ENCODE measurements around the gene MAPK1.
"Not testable (repeated sequence)": the region's sequence is repeated elsewhere in the genome, so short reads cannot be mapped to it uniquely, and the experiment has no call there.

The MAPK1 gene

DNA sequence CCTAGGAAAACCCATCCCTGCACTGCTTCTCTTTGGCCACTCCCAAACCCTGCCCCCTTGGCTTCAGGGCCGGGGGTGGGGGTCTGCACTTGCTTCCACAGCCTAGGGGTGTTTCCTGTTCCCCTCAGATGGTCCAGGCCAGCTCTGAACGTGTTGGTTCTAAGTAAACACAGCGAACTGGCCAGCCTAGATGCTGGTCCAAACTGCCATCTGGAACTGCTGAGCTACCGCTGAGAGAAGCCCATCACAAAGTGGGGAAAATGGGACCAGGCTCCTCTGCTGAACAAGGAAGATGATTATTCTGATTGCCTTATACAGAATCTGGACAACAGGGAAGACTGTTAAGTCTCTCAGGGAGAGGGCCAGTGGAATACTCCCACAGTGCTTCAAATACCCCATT, 108.4 kb downstream of the MAPK1 start:
- FAIRE-seq (no peak), DNase-seq (ENCODE audit: low spot score) (no peak)

DNA sequence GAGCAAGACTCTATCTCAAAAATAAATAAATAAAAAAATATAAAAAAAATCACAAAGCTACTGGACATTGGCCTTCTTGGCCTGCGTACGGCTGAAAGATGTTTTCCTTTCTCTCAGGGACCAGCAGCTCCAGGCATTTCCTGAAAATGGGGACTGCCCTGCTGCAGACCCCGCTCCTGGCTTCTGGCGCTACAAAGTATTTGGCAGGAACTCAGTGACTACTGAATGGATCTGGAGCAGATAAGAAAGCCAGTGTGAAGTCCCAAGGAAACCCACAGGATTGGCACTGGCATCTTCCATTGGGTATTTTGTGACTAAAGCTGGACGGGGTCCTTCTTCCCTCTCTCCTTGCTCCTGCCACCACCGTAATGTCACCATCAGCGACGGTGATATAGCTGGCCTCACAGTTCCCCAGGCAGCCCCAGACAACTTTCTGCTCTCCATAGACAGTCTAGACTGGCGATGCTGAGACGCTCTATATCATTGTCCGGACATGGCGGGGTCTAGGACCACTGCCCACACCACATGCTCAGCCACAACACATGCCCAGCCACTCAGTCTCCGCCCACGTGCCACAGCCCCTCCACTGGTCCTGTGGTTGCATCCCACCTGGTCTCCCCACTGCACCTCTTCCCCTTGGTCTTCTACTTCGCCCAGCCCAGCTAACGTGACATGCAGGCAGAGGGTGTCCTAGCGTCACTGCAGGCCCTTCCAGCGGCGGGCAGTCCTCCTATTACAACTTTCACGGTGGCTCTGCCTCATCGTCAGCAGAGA, 109.2 kb downstream of the MAPK1 start:
- DNase-seq (ENCODE audit: low spot score) (no peak), FAIRE-seq (no peak)

DNA sequence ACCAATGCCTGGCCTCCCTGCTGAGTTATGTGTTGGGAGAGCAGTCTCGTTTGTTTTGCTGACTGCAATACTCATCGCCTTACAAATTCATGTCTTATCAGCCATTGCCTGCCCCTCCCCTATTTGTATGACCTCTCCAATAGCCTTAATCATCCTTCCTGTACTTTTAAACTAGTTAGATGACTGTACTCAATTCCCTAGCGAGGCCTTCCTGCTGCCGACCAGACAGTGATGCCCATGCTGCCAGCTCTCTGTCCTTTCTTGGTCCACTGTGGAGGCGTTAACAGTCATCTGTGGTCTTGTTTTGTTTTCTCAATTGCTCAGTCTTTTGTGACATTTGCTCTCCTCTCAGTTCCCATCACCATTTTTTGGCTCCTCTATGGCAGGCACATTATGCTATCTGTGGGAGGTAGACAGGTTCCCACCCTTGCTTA, 111.6 kb downstream of the MAPK1 start:
- FAIRE-seq = no peak
- DNase-seq (ENCODE audit: low spot score) = peak; percentile 20

DNA sequence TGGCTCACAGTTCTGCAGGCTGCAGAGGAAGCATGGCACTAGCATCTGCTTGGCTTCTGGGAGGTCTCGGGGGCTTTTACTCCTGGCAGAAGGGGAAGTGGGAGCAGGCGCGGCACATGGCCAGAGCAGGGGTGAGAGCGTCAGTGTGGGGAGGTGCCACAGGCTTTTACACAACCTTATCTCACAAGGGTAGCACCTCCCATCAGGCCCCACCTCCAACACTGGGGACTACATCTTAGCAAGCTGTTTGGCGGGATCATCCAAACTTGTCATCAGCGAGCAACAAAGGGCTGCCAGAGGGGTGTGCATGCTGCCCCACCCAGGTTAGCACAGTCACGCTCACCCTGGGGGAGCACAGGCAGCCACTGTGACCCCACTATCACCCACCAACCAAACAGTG, 112.9 kb downstream of the MAPK1 start:
- FAIRE-seq (no peak), DNase-seq (ENCODE audit: low spot score) (no peak)

DNA sequence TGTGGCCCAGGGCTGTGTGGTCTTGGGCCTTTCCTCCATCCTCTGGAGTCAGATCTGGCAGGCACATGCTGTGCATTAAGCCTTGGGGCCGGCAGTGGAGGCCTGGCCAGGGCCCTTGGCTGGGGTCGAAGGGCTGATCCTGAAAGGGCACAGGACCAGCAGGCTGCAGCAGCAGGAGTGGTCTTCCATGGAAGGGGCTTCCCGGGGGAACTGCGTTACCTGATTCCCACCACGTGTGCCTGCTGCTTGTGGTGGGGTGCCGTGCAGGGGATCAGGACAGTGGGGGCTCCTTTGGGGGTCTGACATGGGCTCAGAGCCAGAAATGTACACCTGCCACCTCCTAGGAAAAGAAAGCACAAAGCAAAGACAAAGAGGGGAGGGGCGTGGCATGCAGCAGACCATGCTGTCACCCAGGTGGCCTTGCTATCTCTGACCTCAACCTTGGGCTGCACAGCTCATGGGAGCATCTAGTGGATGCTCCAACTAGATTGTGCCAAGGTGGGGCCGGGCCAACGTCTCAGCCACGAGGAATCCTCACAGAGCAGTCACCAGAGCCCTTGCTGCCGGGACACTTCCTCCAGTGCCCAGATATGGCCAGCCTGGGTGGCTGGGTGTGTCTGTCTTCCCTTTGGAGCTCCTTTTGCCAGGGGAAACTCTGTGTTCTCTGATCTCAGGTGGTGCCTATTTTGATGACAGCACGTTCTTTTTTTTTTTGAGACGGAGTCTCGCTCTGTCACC, 113.9 kb downstream of the MAPK1 start:
- DNase-seq (ENCODE audit: low spot score) (no peak), FAIRE-seq (no peak)

DNA sequence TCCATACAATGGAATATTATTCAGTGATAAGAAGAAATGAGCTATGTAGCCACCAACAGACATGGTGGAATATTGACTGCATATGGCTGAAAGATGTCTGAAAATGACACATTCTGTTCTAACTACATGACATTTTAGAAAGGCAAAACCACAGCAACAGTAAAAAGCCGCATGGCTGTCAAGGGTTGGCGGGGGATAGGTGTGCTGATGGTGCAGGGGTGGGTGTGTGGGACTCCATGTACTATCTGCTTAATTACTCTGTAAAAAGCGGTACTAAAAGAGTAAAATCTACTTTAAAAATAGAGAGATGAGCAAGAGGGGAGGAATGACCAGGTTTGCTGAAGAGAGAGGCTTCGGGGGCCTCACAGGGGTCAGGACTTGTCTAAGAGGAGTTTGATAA, 115.2 kb downstream of the MAPK1 start:
- FAIRE-seq (no peak), DNase-seq (ENCODE audit: low spot score) (no peak)

DNA sequence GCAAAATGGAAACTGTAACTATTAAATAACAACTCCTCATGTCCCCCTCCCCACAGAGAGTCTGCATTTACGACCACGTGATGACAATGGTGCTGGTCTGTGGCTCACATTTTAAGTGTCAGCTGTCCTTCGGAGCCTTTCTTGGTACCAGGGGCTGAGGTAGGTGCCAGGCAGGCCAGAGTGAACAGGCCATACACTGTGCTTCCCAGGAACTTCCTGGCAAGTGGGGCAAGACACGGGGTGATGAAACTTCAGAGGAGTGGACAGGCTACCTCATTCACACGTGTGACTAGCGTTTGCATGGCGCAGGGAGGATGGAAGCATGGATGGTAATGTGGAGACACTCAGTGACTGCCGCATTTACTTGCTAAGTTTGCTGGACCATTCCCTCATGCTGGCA, 121.5 kb downstream of the MAPK1 start:
- no peak for FAIRE-seq
- DNase-seq (ENCODE audit: low spot score) = no peak

DNA sequence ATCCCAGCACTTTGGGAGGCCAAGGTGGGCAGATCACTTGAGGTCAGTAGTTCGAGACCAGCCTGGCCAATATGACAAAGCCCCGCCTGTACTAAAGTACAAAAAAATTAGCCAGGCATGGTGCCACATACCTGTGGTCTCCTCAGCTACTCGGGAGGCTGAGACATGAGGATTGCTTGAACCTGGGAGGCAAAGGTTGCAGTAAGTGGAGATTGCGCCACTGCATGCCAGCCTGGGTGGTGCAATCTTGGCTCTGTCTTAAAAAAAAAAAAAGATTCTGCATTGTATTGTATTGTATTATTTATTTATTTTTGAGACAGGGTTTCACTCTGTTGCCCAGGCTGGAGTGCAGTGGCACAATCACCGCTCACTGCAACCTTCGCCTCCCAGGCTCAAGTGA, 122.5 kb downstream of the MAPK1 start:
- not testable (repeated sequence) for FAIRE-seq; DNase-seq (ENCODE audit: low spot score)

DNA sequence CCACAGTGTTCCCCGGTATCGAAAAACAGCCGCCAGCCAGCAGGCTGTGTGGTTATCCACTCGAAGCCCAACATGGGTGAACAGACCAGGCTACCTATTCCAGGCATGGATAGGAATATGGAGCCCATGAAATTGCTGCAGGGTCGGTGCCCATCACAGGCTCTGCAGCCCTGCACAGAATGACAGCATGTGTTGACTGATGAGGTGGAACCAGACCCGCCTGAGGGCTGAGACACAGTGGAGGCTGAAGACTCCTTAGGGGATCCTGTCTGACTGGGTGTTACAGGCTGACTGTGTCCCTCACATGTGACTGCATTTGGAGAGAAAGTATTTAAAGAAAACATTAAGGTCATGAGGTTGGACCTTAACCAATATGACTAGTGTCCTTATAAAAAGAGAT, 125.7 kb downstream of the MAPK1 start:
- FAIRE-seq (no peak), DNase-seq (ENCODE audit: low spot score) (no peak)

DNA sequence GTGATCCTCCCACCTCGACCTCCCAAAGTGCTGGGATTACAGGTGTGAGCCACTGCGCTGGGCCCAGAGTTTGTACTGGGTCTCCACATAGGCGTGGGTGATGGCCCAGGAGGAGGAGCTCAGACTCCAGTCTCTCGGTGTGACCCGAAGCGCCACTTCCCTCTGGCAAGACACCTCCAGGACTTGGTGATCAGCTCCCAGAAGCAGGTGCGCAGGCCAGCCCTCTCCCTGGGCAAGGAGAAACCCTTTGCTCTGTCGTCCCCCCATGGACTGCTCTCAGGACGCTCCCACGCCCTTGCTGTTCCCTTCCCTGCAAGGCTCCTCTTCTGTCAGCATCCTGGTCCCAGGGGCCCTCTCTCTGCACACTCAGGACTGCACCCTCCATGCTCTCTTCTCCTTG, 126.4 kb downstream of the MAPK1 start:
- FAIRE-seq (no peak), DNase-seq (ENCODE audit: low spot score) (no peak)

DNA sequence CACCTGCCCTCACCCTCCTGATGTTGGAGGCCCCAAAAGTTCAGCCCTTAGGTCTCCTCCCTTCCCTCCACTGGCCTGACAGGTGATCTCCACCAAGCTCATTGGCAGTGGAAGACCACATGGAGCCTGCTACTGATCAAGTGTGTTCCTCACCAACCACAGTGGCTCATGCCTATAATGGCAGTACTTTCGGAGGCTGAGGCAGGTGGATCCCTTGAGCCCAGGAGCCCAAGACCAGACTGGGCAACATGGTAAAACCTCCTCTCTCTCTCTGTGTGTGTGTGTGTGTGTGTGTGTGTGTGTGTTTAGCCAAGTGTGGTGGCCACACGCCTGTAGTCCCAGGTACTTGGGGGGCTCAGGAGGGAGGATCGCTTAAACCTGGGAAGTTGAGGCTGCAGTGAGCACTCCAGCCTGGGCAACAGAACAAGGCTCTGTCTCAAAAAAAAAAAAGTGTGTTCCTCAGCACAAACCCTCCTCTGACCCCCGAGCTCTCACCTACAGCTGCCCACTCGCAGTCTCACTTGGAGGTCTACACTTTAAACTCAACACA, 127.5 kb downstream of the MAPK1 start:
- no peak for FAIRE-seq
- no peak for DNase-seq (ENCODE audit: low spot score)

DNA sequence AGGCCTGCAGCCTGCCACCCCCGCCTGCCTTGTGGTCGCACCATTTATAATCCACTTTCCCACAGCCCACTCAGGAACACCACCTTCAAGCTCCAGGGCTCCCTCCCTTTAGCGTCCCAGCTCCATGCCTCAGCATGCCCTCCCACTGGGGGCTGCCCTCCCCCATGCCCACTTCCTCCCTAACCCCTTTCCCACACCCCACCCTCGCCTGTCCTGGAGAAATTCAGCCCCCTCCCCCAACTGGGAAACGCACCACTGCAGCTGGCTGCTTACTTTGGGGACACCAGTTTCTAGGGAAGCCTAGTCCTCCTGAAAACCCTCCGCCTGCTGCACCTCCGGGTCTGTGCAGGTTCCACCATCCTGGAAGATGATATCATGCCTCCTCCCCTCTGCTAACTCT, 128.5 kb downstream of the MAPK1 start:
- no peak for FAIRE-seq

DNA sequence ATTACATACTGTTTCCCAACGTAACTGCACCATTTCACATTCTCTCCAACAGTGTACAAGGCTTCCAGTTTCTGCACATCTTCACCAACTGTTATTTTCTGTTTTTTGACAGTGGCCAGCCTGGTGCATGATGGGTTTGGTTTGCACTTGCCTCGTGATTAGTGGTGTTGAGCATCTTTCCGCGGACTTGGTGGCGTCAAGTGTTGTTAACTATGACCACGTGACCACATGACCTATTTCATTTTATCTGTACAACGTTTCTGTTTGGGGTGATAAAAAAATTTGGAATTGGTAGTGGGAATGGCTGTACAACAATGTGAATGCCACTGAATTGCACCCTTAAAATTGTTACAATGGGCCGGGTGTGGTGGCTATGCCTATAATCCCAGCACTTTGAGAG, 129.4 kb downstream of the MAPK1 start:
- no peak for DNase-seq (ENCODE audit: low spot score)
- no peak for FAIRE-seq

More for the DNA sequence above, 128.5 kb downstream of the MAPK1 start:
- no peak for DNase-seq (ENCODE audit: low spot score)

DNA sequence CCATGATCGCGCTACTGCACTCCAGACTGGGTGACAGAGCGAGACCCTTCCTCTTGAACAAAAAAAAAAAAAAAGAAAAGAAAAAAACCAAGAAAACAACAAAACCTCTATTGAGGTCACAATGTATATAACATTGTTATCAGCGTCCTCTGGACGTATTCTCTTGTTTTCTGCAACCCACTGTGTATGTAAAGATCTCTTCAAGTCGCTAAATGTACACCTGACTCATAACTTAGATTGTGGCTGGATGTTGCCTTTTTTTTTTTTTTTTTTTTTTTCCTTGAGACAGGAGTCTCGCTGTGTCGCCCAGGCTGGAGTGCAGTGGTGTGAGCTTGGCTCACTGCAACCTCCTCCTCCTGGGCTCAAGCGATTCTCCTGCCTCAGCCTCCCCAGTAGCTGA, 130.5 kb downstream of the MAPK1 start:
- FAIRE-seq (no peak), DNase-seq (ENCODE audit: low spot score) (no peak)

DNA sequence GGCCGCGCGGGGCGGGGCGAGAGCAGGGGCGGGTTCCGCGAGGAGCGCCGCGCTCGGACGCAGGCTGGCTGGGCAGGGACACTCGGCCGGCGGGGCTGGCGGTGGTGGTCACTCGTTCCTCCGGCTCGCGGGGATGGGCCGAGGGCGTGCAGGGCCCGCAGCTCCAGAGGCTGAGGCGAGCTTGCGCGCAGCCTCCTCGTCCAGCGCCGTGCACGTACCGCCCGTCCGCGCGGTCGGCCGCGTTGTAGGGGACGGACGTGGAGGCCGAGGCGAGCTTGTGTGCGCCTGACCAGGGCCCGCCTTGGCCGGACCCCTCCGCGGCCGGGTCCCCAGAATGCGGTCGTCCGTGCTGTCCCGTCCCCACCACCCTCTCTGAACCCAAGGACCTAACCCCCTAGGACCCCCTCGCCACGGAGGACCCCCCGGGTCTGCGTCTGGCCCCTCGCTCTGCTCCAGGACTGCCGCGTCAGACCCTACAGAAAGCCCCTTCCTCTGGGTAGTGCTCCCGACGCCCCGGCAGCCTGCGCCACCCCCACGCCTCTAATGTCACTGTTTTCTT, 131.3 kb downstream of the MAPK1 start:
- DNase-seq (ENCODE audit: low spot score) = no peak
- FAIRE-seq = no peak

DNA sequence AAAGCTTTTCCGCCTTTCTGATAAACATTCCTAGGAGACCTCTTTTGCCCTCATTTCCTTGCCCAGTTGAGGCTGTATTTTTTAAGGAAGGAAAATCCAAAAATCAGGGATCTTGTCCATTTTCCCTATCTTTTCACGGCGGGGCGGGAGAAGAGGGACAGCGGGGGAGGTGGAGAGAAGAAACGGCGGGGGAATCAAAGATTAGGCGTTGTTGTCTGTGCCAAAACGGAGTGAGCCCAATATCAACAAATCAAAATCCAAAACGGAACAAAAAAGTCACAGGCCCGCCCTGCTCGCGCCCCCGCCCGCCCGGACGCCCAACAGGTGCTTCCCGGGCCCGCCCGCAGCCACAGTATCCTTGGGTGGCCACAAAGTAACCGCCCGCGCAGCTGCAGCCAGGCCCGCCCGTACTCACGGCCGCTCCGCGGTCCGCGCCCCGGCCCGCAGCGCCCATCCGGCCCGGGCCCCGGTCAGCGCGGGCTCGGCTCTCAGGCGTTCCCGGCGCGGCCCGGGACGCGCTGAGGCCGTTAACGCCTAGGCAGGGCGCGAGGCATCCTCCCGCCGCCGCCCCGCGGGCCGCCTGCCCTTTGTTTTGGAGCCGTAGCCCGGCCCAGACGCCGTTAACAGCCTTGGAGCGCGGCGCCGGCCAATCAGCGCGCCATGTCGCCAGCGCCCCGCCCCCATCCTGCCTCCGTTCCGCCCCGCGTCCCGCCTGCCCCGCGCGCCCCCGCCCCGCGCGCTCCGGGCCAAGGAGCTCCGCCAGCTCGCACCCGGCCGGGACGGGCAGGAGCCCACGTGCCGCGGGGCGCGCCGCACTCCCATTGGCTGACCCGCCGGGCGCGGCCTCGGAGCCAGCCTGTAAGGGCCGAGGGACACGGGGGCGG, 132.0 kb downstream of the MAPK1 start, which contains the start of gene YPEL1:
Gene YPEL1 (minus strand): TSS at position 595 of the 884 bp plus-strand sequence. CDS start 25,050 bp downstream, outside the sequence.
- DNase-seq (ENCODE audit: low spot score) (peak; percentile 73), FAIRE-seq (no peak)

DNA sequence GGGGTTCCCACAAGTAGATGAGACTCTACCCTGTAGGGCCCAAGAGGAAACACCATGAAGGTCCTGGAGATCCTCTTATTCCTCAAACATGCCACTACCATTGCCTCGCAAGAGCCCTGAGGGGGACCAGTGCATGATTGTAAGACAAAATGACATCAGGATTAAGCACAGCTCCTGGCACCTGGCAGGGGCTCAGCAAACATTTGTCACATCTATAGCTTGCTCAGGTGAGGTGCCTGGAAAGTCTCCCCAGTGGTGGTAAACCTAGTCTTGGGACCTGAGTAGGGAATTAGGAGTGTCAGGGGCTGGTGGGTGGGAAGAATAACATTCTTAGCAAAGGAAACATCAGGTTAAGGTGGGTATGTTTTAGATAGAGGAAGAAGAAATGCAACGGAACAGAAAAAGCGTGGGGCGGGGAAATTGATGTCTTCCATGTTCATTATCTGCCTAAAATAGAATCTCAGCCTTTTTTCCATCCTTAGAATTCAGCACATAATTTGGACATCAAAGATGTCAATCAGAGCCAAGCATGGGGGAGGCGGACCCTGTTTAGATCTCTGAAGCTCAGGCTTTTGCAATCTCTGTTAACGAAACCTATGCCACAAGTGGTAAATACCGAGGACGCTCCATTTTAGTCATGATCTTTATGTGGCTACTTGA, 132.8 kb downstream of the MAPK1 start:
- no peak for FAIRE-seq
- DNase-seq (ENCODE audit: low spot score) = no peak

DNA sequence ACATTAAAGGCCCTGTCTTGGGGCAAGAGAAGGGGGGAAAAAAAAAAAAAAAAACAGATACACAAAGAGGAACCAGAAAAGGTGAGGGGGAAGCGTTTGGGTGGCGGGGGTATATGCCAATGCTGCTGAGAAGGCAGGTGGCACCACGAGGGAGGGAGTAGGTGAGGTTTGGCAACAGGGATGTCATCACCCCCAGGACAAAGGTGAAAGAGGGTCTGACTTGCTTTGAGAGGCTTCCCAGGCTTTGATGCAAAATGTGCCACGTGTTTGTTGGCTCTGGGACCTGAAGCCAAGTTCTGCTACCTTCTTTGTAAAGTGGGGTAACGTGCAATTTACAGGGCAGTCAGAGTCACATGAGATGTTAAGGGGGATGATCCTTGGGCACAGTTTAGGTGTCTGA, 135.9 kb downstream of the MAPK1 start:
- DNase-seq (ENCODE audit: low spot score) (no peak), FAIRE-seq (no peak)

DNA sequence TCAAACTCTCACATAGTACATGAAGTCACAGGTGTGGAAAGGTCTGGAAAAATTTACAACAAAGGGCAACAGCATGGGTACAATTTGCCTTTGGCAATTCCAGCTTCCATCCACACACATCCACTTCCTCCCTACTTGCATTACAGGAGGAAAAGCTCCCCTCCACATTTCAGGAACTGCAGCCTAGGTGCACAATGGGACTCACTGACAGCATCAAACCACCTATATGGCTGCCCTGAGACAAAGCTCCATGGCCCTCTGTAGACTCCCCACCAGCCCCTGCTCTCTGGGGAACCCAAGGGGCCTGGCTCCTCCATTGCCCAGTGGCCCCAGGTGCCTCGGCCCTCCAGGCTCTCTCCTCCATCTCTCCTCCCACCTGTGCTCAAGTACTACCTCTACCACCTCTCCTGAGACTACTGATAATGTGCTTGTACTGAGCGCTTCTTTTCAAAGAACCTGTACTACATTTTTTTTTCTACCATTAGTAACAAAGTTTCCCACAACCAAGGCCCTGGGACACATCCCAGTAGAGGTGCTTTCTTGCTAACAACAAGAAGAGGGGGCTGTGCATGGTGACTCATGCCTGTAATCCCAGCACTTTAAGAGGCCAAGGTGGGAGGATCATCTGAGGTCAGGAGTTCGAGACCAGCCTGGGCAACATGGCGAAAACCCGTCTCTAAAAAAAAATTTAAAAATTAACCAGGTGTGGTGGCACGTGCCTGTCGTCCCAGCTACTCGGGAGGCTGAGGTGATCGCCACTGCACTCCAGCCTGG, 136.7 kb downstream of the MAPK1 start:
- DNase-seq (ENCODE audit: low spot score) (no peak), FAIRE-seq (no peak)

DNA sequence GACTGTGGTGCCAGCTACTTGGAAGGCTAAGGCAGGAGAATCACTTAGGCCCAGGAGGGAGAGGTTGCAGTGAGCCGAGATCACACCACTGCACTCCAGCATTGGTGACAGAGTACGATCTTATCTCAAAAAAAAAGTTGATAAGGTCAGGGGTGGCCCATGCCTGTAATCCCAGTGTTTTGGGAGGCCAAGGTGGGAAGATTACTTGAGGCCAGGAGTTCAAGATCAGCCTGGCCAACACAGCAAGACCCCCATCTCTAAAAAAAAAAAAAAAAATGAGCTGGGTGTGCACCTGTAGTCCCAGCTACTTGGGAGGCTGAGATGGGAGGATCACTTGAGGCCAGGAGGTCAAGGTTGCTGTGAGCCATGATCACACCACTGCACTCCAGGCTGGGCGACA, 138.3 kb downstream of the MAPK1 start:
- not testable (repeated sequence) for FAIRE-seq; DNase-seq (ENCODE audit: low spot score)
